KMS-11 (cell line): ENCODE data around the gene RPE65.
"Not testable (repeated sequence)": the region's sequence is repeated elsewhere in the genome, so short reads cannot be mapped to it uniquely, and the experiment has no call there.

Experiments used
- H2AFZ ChIP-seq: fragments of 200-600 bp; sonication (generic); 2 replicates; pipeline ENCODE4 v1.6.1; 2016; ENCODE audit warnings: antibody characterized with exemption, mixed run types, low read depth
- H3K27ac ChIP-seq: fragments of 200-600 bp; sonication (generic); 2 replicates; pipeline ENCODE4 v1.6.1; 2016; ENCODE audit warnings: mild to moderate bottlenecking, mixed run types
- H3K27me3 ChIP-seq: fragments of 200-600 bp; sonication (generic); 2 replicates; pipeline ENCODE4 v1.6.1; 2017; ENCODE audit warnings: mild to moderate bottlenecking, low read depth, mixed run types, moderate library complexity; ENCODE audit not compliant: insufficient read depth
- H3K36me3 ChIP-seq: fragments of 200-600 bp; sonication (generic); 2 replicates; pipeline ENCODE4 v1.6.1; 2017; ENCODE audit warnings: mild to moderate bottlenecking, mixed run types; ENCODE audit not compliant: insufficient read depth
- H3K4me1 ChIP-seq: fragments of 200-600 bp; sonication (generic); 2 replicates; pipeline ENCODE4 v1.6.1; 2016; ENCODE audit warnings: mild to moderate bottlenecking, low read depth, mixed run types; ENCODE audit not compliant: poor library complexity, severe bottlenecking
- H3K4me2 ChIP-seq: fragments of 200-600 bp; sonication (generic); 2 replicates; pipeline ENCODE4 v1.7.0; 2016; ENCODE audit warnings: mild to moderate bottlenecking, mixed run types
- H3K4me3 ChIP-seq: fragments of 200-600 bp; sonication (generic); IDR thresholded peaks from 2 replicates; pipeline ENCODE4 v1.6.1; 2017; ENCODE audit warnings: low read depth, low read length, mixed read lengths; ENCODE audit not compliant: insufficient read depth
- H3K79me2 ChIP-seq: fragments of 200-600 bp; sonication (generic); 2 replicates; pipeline ENCODE4 v1.6.1; 2016; ENCODE audit warnings: low read depth, mixed run types; ENCODE audit not compliant: insufficient read depth
- H3K9ac ChIP-seq: fragments of 200-600 bp; sonication (generic); 2 replicates; pipeline ENCODE4 v1.6.1; 2016; ENCODE audit warnings: mild to moderate bottlenecking, mixed run types
- H4K20me1 ChIP-seq: fragments of 200-600 bp; sonication (generic); 2 replicates; pipeline ENCODE4 v1.6.1; 2016; ENCODE audit warnings: mild to moderate bottlenecking, mixed run types; ENCODE audit not compliant: insufficient read depth
- TF ChIP-seq, protein P1 (sequence below): fragments of 200-600 bp; sonication (generic); conservative IDR thresholded peaks from 2 replicates; pipeline ENCODE4 v1.6.1; 2017; ENCODE audit warnings: low read depth, mild to moderate bottlenecking, antibody characterized with exemption, low read length, moderate library complexity, mixed read lengths

RPE65 gene

DNA sequence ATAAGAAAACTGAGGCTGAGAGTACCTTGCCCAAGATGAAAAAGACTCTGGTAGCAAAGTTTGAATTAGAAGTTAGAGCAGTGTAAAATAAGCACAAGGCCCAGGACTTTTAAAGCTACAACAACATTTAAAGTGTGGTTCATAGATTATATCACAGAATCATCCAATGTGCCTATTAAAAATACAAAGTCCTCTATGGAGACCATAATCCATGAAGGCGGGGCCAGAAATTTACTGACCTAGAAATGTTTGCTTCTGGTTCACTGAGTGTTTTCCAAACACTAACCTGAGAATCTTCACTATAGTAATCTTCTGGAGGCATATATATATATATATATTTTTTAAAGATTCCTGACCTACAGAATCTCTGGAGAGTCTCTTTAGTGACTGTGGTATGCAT lies 34.9 kb upstream of the RPE65 start:
- TF ChIP-seq, protein P1, sequence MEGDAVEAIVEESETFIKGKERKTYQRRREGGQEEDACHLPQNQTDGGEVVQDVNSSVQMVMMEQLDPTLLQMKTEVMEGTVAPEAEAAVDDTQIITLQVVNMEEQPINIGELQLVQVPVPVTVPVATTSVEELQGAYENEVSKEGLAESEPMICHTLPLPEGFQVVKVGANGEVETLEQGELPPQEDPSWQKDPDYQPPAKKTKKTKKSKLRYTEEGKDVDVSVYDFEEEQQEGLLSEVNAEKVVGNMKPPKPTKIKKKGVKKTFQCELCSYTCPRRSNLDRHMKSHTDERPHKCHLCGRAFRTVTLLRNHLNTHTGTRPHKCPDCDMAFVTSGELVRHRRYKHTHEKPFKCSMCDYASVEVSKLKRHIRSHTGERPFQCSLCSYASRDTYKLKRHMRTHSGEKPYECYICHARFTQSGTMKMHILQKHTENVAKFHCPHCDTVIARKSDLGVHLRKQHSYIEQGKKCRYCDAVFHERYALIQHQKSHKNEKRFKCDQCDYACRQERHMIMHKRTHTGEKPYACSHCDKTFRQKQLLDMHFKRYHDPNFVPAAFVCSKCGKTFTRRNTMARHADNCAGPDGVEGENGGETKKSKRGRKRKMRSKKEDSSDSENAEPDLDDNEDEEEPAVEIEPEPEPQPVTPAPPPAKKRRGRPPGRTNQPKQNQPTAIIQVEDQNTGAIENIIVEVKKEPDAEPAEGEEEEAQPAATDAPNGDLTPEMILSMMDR, result no peak
- no peak overlapping the region for H2AFZ ChIP-seq
- H3K27me3 ChIP-seq, result no peaks in the 10 kb centered on the region
- no peaks in the 10 kb centered on the region for H3K36me3 ChIP-seq
- no peak overlapping the region for H3K4me2 ChIP-seq
- no peak overlapping the region for H3K9ac ChIP-seq
- H3K4me1 ChIP-seq, result no peaks in the 10 kb centered on the region
- no peak overlapping the region for H3K4me3 ChIP-seq
- H3K79me2 ChIP-seq, result no peaks in the 10 kb centered on the region
- H4K20me1 ChIP-seq, result no peaks in the 10 kb centered on the region
- H3K27ac ChIP-seq, result no peak overlapping the region

DNA sequence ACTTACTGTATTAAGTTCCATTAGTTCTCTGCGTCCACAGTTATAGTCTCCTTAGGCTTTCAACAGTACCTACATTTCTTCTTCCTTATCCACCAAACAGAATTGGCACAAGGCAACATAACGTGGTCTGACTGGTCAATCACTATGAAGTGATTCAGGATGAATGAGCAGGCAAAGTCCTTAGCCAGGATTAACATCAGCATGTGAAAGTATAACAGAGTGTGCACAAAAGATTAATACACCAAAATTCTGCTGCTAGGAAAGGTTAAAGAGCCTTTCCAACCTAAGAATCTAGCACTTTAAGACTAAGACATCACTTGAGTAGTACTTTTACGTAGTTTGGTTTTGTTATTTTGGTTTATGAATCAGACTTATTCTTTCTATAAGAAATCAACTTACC lies 31.3 kb upstream of the RPE65 start:
- H3K36me3 ChIP-seq, result no peaks in the 10 kb centered on the region
- H3K9ac ChIP-seq, result no peak overlapping the region
- H3K27ac ChIP-seq, result no peak overlapping the region
- no peak overlapping the region for H3K4me3 ChIP-seq
- H3K27me3 ChIP-seq, result no peaks in the 10 kb centered on the region
- no peak overlapping the region for H2AFZ ChIP-seq
- TF ChIP-seq, protein P1, result no peak
- no peak overlapping the region for H3K4me2 ChIP-seq
- H3K4me1 ChIP-seq, result no peaks in the 10 kb centered on the region
- no peaks in the 10 kb centered on the region for H4K20me1 ChIP-seq
- no peaks in the 10 kb centered on the region for H3K79me2 ChIP-seq

DNA sequence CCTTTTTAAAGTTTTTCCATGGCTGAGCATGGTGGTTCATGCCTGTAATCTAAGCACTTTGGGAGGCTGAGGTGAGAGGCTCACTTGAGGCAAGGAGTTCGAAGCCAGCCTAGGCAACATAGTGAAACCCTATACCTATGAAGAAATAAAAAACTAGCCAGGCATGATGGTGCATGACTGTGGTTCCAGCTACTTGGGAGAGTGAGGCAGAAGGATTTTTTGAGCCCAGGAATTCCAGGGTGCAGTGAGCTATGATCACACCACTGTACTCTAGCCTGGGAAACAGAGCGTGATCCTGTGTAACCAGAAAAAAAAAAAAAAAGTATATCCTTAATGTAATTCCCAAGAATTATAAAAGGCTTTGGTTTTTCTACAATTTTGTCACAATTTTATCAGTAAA lies 29.7 kb upstream of the RPE65 start:
- Histone ChIP-seq H3K36me3 (no peaks in the 10 kb centered on the region), H3K27ac (no peak overlapping the region), H2AFZ (no peak overlapping the region), H3K9ac (no peak overlapping the region), H3K79me2 (no peaks in the 10 kb centered on the region), H3K4me2 (no peak overlapping the region), H3K27me3 (no peaks in the 10 kb centered on the region), H3K4me1 (no peaks in the 10 kb centered on the region), H4K20me1 (no peaks in the 10 kb centered on the region), H3K4me3 (no peak overlapping the region)
- TF ChIP-seq, protein P1, result no peak

DNA sequence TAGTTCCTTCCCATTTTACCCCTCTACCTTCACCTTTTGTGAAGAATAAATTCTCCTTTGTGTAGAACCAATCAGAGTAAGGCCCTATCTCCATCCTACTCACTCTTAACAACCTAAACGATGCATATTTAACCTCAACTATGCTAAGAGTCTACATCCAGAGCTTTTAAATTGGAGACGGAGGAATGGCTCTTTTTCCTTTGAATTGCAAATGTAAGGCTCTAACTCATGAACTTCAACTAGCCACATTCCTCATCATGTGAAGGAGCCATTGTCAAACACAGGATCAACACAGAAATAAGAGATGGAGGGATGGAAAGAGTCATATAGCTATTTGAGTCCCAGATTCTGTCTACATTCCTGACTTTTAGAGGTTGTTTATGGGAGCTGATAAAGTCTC lies 28.9 kb upstream of the RPE65 start:
- no peak overlapping the region for H3K9ac ChIP-seq
- no peaks in the 10 kb centered on the region for H3K27me3 ChIP-seq
- TF ChIP-seq, protein P1, result no peak
- no peaks in the 10 kb centered on the region for H3K4me1 ChIP-seq
- no peak overlapping the region for H3K4me3 ChIP-seq
- no peak overlapping the region for H3K27ac ChIP-seq
- H2AFZ ChIP-seq, result no peak overlapping the region
- no peaks in the 10 kb centered on the region for H3K79me2 ChIP-seq
- no peak overlapping the region for H3K4me2 ChIP-seq
- H4K20me1 ChIP-seq, result no peaks in the 10 kb centered on the region
- H3K36me3 ChIP-seq, result no peaks in the 10 kb centered on the region

DNA sequence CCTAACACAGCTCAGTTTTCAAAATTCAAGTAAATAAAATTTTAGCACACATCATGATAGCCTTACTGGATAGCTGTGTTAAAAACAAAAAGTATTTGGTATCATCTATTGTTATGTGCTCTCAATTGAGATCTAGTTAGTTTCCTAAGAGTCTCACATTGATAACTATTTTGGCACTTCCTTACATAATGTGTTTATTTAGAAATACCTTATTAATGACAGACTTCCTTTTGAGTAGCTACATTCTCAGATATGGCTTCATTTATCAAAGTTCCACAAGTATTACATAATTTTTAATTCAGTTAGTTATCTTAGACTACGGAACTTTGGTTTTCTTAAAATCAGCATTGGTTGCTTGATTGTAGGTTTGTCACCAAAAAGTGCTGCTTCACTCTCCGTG lies 26.9 kb upstream of the RPE65 start:
- not testable (repeated sequence) for H3K27ac ChIP-seq, H3K4me1 ChIP-seq, H3K36me3 ChIP-seq, H3K4me2 ChIP-seq, H3K79me2 ChIP-seq, H2AFZ ChIP-seq, H4K20me1 ChIP-seq, H3K9ac ChIP-seq, H3K4me3 ChIP-seq, H3K27me3 ChIP-seq
